ENCODE results near the gene TNFRSF13B. TPM values are rescaled to one million over a fixed set of nuclear protein-coding genes. Genes with fewer than 3 reads are reported as not detected.

The TNFRSF13B gene
- total RNA-seq, 1 donor from 2014 or later = not detected

DNA sequence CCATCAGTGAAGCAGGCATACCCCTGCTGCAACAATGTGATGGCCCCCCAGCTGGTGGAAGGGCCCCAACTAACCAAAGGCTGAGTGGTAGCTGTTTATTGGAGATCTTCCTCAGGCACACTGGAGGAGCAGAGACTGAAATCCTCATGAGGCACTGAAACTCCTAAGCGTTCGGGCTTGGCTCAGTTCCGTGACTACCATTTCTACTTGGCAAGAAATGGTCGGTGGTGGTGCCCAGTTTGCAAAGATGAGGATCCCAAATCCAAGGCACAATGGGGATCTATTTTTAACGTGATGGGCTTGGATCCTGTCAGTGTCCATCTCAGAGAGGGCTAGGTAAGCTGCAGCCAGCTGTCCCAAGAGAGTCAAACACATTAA is 82.8 kb downstream of the TNFRSF13B start:
- FAIRE-seq (no peak), DNase-seq (ENCODE audit: low spot score in 2 of 2) (no peak)

Small RNAs within 50 kb of the gene (small RNA-seq; reads per million reads assigned to genes)
- not detected for gene AL353996.1

Other genes starting within 250 kb of the TNFRSF13B start
- gene MPRIP, start 70.3 kb upstream of the TNFRSF13B start, total RNA-seq = 131 TPM
- 8.6 TPM for gene PLD6, start 234.2 kb upstream of the TNFRSF13B start, total RNA-seq